GM18907 (cell line): Measurements from ENCODE around the gene DENND11.
"Not testable (repeated sequence)": the region's sequence is repeated elsewhere in the genome, so short reads cannot be mapped to it uniquely, and the experiment has no call there.

ENCODE experiments used
- ATAC-seq: cut with Tn5 transposase; IDR thresholded peaks from one replicate; pipeline ENCODE4 v1.9.1; 2021; ENCODE audit warnings: mild to moderate bottlenecking, moderate library complexity; ENCODE audit not compliant: unreplicated experiment

The DENND11 gene

GRCh38 chr7:141709318-141709717, 7.4 kb upstream of the DENND11 start:
- no peak for ATAC-seq

- ATAC-seq, result no peak
Observed at GRCh38 chr7:141708351-141708750, 6.4 kb upstream of the DENND11 start, which contains the start of gene WEE2. Gene WEE2, plus strand, starts transcription at chr7:141708353. Its CDS starts 406 bp downstream, at chr7:141708759.

- no peak for ATAC-seq
Observed at GRCh38 chr7:141706239-141707064, 4.5 kb upstream of the DENND11 start.

- no peak for ATAC-seq
Observed at GRCh38 chr7:141704741-141705140, 2.8 kb upstream of the DENND11 start.

- no peak for ATAC-seq
Observed at GRCh38 chr7:141704112-141704511, 2.1 kb upstream of the DENND11 start.

- no peak for ATAC-seq
Observed at GRCh38 chr7:141702892-141703291, 926 bp upstream of the DENND11 start.

- peak; percentile 88 for ATAC-seq
Observed at GRCh38 chr7:141701489-141702046, 398 bp downstream of the DENND11 start.

- peak; percentile 7 for ATAC-seq
Observed at GRCh38 chr7:141700848-141701371, 1.1 kb downstream of the DENND11 start.

GRCh38 chr7:141700296-141700847, 1.6 kb downstream of the DENND11 start:
- no peak for ATAC-seq

- no peak for ATAC-seq
Observed at GRCh38 chr7:141699860-141700259, 2.1 kb downstream of the DENND11 start.

GRCh38 chr7:141698247-141699015, 3.5 kb downstream of the DENND11 start:
- no peak for ATAC-seq

GRCh38 chr7:141697211-141697871, 4.6 kb downstream of the DENND11 start:
- ATAC-seq, result no peak

GRCh38 chr7:141696348-141696747, 5.6 kb downstream of the DENND11 start:
- no peak for ATAC-seq

- peak; percentile 42 for ATAC-seq
Observed at GRCh38 chr7:141695803-141696289, 6.1 kb downstream of the DENND11 start.

- no peak for ATAC-seq
Observed at GRCh38 chr7:141693082-141693481, 8.9 kb downstream of the DENND11 start.

GRCh38 chr7:141691961-141692360, 10.0 kb downstream of the DENND11 start:
- ATAC-seq, result no peak

GRCh38 chr7:141691540-141691939, 10.4 kb downstream of the DENND11 start:
- ATAC-seq, result no peak

GRCh38 chr7:141689072-141689825, 12.7 kb downstream of the DENND11 start:
- not testable (repeated sequence) for ATAC-seq

GRCh38 chr7:141688043-141688442, 13.9 kb downstream of the DENND11 start:
- no peak for ATAC-seq

- no peak for ATAC-seq
Observed at GRCh38 chr7:141686670-141687069, 15.3 kb downstream of the DENND11 start.
